ENCODE data around the gene NTM.

DNA sequence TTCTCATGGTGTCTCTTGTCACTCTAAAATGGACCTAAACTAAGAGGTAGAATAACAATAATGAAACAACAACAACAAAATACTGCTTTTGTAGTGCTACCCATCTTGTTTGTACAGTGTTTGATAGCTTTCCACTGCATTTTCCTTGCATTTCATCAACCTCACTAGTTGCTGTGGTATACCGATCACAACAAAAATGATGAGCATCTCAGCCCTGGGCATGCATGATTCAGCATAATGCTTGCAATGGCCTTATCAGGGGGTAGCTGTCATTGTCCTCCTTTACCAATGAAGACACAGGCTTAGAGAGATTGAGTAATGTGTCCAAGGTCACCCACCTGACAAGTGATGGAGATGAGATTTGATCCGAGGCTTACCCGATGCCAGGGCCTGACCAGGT is 682.5 kb downstream of the NTM start:
- TF ChIP-seq POLR2AphosphoS5 (IDR thresholded peaks at IDR 0.05; ENCODE audit: low read depth, low read length) (no peak), ATF3 (IDR thresholded peaks at IDR 0.05) (no peak)
- TF ChIP-seq, protein P1, sequence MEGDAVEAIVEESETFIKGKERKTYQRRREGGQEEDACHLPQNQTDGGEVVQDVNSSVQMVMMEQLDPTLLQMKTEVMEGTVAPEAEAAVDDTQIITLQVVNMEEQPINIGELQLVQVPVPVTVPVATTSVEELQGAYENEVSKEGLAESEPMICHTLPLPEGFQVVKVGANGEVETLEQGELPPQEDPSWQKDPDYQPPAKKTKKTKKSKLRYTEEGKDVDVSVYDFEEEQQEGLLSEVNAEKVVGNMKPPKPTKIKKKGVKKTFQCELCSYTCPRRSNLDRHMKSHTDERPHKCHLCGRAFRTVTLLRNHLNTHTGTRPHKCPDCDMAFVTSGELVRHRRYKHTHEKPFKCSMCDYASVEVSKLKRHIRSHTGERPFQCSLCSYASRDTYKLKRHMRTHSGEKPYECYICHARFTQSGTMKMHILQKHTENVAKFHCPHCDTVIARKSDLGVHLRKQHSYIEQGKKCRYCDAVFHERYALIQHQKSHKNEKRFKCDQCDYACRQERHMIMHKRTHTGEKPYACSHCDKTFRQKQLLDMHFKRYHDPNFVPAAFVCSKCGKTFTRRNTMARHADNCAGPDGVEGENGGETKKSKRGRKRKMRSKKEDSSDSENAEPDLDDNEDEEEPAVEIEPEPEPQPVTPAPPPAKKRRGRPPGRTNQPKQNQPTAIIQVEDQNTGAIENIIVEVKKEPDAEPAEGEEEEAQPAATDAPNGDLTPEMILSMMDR (IDR thresholded peaks at IDR 0.05 in 2 of 3, conservative IDR thresholded peaks at IDR 0.05 in 1 of 3; ENCODE audit: borderline replicate concordance in 1 of 3, insufficient read depth in 1 of 3, low read depth in 2 of 3, low read length in 2 of 3), result no peak

Measured in HCT116 (cell line).